Stimulated activated CD8-positive, alpha-beta memory T cell treated with anti-CD3 and anti-CD28 coated beads, Interleukin-7, amount 100 ng/mL, for 24 hours (primary cell): Measurements from ENCODE around the gene HUS1B.
A peak's percentile ranks its signal among the peaks of the same experiment; 100 is the strongest.
"Not testable (repeated sequence)": the region's sequence is repeated elsewhere in the genome, so short reads cannot be mapped to it uniquely, and the experiment has no call there.

Experiments used
- DNase-seq: peaks from one replicate; pipeline ENCODE4 v3.0.0-alpha.2; 2020; ENCODE audit warnings: low read depth

The HUS1B gene

GRCh38 chr6:656460-657252 lies at the start of gene HUS1B:
TSS of gene HUS1B (minus strand) at chr6:657100. CDS start at chr6:656944, 156 bp downstream.
- no peak for DNase-seq

GRCh38 chr6:706146-706545 lies 49.2 kb upstream of the HUS1B start:
- DNase-seq: no peak

GRCh38 chr6:705047-705446 lies 48.1 kb upstream of the HUS1B start:
- DNase-seq: no peak

GRCh38 chr6:704046-704445 lies 47.1 kb upstream of the HUS1B start:
- DNase-seq: no peak

GRCh38 chr6:703552-703951 lies 46.7 kb upstream of the HUS1B start:
- no peak for DNase-seq

GRCh38 chr6:701700-702479 lies 45.0 kb upstream of the HUS1B start:
- DNase-seq: no peak

- DNase-seq: no peak
Observed at GRCh38 chr6:701215-701614, 44.3 kb upstream of the HUS1B start.

GRCh38 chr6:700490-700889 lies 43.6 kb upstream of the HUS1B start:
- DNase-seq: no peak

- DNase-seq: no peak
Observed at GRCh38 chr6:699319-699718, 42.4 kb upstream of the HUS1B start.

- DNase-seq: not testable (repeated sequence)
Observed at GRCh38 chr6:694431-695126, 37.7 kb upstream of the HUS1B start.

GRCh38 chr6:693723-694009 lies 36.8 kb upstream of the HUS1B start:
- DNase-seq: no peak

GRCh38 chr6:692858-693722 lies 36.2 kb upstream of the HUS1B start, which contains the start of gene EXOC2:
TSS of gene EXOC2 (minus strand) at chr6:693139. CDS start at chr6:637818, 55,321 bp downstream.
- peak; percentile 60 for DNase-seq

GRCh38 chr6:692356-692851 lies 35.5 kb upstream of the HUS1B start:
- DNase-seq: peak; percentile 47

GRCh38 chr6:689223-689622 lies 32.3 kb upstream of the HUS1B start:
- DNase-seq: no peak

- no peak for DNase-seq
Observed at GRCh38 chr6:686497-686896, 29.6 kb upstream of the HUS1B start.

GRCh38 chr6:684831-685636 lies 28.1 kb upstream of the HUS1B start:
- no peak for DNase-seq

- DNase-seq: no peak
Observed at GRCh38 chr6:683742-684440, 27.0 kb upstream of the HUS1B start.

- DNase-seq: no peak
Observed at GRCh38 chr6:680666-681340, 23.9 kb upstream of the HUS1B start.

- DNase-seq: no peak
Observed at GRCh38 chr6:680251-680650, 23.4 kb upstream of the HUS1B start.

- no peak for DNase-seq
Observed at GRCh38 chr6:679282-679681, 22.4 kb upstream of the HUS1B start.
